HFFc6 (cell line): ENCODE results near the gene FGF7. TPM values are rescaled to one million over a fixed set of nuclear protein-coding genes. Genes with fewer than 3 reads are reported as not detected.
"Not testable (repeated sequence)": the region's sequence is repeated elsewhere in the genome, so short reads cannot be mapped to it uniquely, and the experiment has no call there.

Source experiments
- DNase-seq: peaks from one replicate; pipeline ENCODE4 v3.0.0-alpha.2; 2018
- H3K27ac Mint-ChIP-seq: 2 replicates; pipeline ENCODE4 v1.8.0; 2020; ENCODE audit warnings: mild to moderate bottlenecking, mixed read lengths
- H3K27me3 Mint-ChIP-seq: 2 replicates; pipeline ENCODE4 v1.8.0; 2021; ENCODE audit warnings: mild to moderate bottlenecking, moderate library complexity, mixed read lengths; ENCODE audit not compliant: insufficient read depth
- H3K36me3 Mint-ChIP-seq: 2 replicates; pipeline ENCODE4 v1.8.0; 2021; ENCODE audit warnings: low read depth, mixed read lengths
- H3K4me1 Mint-ChIP-seq: 2 replicates; pipeline ENCODE4 v1.8.0; 2020; ENCODE audit warnings: low read depth, mixed read lengths
- H3K4me3 Mint-ChIP-seq: 2 replicates; pipeline ENCODE4 v1.8.0; 2020; ENCODE audit warnings: mild to moderate bottlenecking, moderate library complexity, mixed read lengths
- H3K9me3 Mint-ChIP-seq: 2 replicates; pipeline ENCODE4 v1.8.0; 2020; ENCODE audit warnings: mild to moderate bottlenecking, mixed read lengths
- total RNA-seq, 6 experiments: library from RNA; stranded (reverse); fragmentation: NEBNext Ultra II Directional; extraction: Animal tissue kit (Norgen Biotek cat#: 25700); gene quantifications; 2 replicates in 1 of 6; 3 replicates in 5 of 6; pipeline ENCODE4 v1.2.3, GENCODE V29; 2021
- TF ChIP-seq, protein P1 (sequence below): fragments of 200-600 bp; sonication (generic); IDR thresholded peaks from 2 replicates; pipeline ENCODE4 v1.5.0; 2021; ENCODE audit warnings: antibody characterized with exemption, mild to moderate bottlenecking

The FGF7 gene
- total RNA-seq, 6 experiments from 2014 or later, result 12.1 to 59.8 (median 52.2) TPM

GRCh38 chr15:49387471-49387870 lies 35.6 kb upstream of the FGF7 start:
- peaks cover 18% of the 10 kb centered on the region for H3K4me1 Mint-ChIP-seq
- H3K36me3 Mint-ChIP-seq, result no peaks in the 10 kb centered on the region
- no peaks in the 10 kb centered on the region for H3K27me3 Mint-ChIP-seq
- H3K27ac Mint-ChIP-seq, result no peak overlapping the region
- H3K9me3 Mint-ChIP-seq, result no peaks in the 10 kb centered on the region
- no peak overlapping the region for H3K4me3 Mint-ChIP-seq
- TF ChIP-seq, protein P1, sequence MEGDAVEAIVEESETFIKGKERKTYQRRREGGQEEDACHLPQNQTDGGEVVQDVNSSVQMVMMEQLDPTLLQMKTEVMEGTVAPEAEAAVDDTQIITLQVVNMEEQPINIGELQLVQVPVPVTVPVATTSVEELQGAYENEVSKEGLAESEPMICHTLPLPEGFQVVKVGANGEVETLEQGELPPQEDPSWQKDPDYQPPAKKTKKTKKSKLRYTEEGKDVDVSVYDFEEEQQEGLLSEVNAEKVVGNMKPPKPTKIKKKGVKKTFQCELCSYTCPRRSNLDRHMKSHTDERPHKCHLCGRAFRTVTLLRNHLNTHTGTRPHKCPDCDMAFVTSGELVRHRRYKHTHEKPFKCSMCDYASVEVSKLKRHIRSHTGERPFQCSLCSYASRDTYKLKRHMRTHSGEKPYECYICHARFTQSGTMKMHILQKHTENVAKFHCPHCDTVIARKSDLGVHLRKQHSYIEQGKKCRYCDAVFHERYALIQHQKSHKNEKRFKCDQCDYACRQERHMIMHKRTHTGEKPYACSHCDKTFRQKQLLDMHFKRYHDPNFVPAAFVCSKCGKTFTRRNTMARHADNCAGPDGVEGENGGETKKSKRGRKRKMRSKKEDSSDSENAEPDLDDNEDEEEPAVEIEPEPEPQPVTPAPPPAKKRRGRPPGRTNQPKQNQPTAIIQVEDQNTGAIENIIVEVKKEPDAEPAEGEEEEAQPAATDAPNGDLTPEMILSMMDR, result no peak
- no peak for DNase-seq

DNA sequence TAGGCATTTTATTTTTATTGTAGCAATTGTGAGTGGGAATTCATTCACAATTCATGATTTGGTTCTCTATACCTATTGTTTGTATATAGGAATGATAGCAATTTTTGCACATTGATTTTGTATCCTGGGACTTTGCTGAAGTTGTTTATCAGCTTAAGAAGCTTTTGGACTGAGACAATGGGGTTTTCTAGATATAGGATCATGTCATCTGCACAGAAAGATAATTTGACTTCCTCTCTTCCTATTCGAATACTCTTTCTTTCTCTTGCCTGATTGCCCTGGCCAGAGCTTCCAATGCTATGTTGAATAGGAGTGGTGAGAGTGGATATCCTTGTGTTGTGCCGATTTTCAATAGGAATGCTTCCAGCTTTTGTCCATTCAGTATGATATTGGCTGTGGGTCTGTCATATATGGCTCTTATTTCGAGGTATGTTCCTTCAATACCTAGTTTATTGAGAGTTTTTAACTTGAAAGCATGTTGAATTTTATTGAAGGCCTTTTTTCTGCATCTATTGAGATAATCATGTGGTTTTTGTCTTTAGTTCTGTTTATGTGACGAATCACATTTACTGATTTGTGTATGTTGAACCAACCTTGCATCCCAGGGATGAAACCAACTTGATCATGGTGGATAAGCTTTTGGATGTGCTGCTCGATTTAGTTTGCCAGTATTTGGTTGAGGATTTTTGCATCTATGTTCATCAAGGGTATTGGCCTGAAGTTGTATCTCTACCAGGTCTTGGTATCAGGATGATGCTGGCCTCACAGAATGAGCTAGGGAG lies 20.3 kb upstream of the FGF7 start:
- H3K4me1 Mint-ChIP-seq, DNase-seq, H3K9me3 Mint-ChIP-seq: not testable (repeated sequence)

GRCh38 chr15:49406352-49407118 lies 16.5 kb upstream of the FGF7 start:
- no peak overlapping the region for H3K4me3 Mint-ChIP-seq
- no peak overlapping the region for H3K27ac Mint-ChIP-seq
- no peaks in the 10 kb centered on the region for H3K9me3 Mint-ChIP-seq
- H3K27me3 Mint-ChIP-seq, result no peaks in the 10 kb centered on the region; the same call in 1 of the 2 replicates
- TF ChIP-seq, protein P1, result no peak
- no peak for DNase-seq
- H3K4me1 Mint-ChIP-seq, result peaks cover 19% of the 10 kb centered on the region
- no peaks in the 10 kb centered on the region; the same call in 1 of the 2 replicates for H3K36me3 Mint-ChIP-seq

More for the DNA sequence above, 20.3 kb upstream of the FGF7 start:
- H3K4me3 Mint-ChIP-seq, H3K36me3 Mint-ChIP-seq, H3K27ac Mint-ChIP-seq, H3K27me3 Mint-ChIP-seq: not testable (repeated sequence)

DNA sequence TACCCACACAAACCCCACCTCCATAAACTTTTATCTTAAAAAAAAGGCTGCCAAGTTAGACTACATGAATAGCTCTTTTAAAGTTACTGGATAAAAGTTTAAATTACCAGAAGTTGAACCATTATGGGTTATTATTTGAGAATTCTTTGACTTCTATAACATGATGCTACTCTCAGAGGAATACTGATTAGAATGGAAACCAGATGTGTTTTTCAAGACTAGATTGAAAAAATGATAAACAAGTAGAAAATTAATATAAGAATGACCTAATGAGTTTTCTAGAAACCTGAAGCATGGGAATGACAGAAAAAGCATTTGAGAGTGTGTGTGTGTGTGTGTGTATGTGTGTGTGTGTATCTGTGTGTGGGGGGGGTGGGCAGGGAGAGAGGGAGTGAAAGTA lies 12.4 kb upstream of the FGF7 start:
- peaks cover 34% of the 10 kb centered on the region for H3K4me1 Mint-ChIP-seq

GRCh38 chr15:49412797-49413196 lies 10.2 kb upstream of the FGF7 start:
- H3K4me3 Mint-ChIP-seq, result no peak overlapping the region
- TF ChIP-seq, protein P1, result no peak
- H3K27ac Mint-ChIP-seq, result no peak overlapping the region
- no peak for DNase-seq
- no peaks in the 10 kb centered on the region; the same call in 1 of the 2 replicates for H3K27me3 Mint-ChIP-seq
- peaks cover 16% of the 10 kb centered on the region for H3K36me3 Mint-ChIP-seq
- H3K9me3 Mint-ChIP-seq, result no peaks in the 10 kb centered on the region
- peaks cover 52% of the 10 kb centered on the region for H3K4me1 Mint-ChIP-seq

More for the DNA sequence above, 12.4 kb upstream of the FGF7 start:
- TF ChIP-seq, protein P1, result no peak
- H3K27ac Mint-ChIP-seq, result no peak overlapping the region
- no peaks in the 10 kb centered on the region for H3K9me3 Mint-ChIP-seq
- no peaks in the 10 kb centered on the region; the same call in 1 of the 2 replicates for H3K27me3 Mint-ChIP-seq
- DNase-seq, result no peak
- no peak overlapping the region for H3K4me3 Mint-ChIP-seq
- peaks cover 11% of the 10 kb centered on the region for H3K36me3 Mint-ChIP-seq

DNA sequence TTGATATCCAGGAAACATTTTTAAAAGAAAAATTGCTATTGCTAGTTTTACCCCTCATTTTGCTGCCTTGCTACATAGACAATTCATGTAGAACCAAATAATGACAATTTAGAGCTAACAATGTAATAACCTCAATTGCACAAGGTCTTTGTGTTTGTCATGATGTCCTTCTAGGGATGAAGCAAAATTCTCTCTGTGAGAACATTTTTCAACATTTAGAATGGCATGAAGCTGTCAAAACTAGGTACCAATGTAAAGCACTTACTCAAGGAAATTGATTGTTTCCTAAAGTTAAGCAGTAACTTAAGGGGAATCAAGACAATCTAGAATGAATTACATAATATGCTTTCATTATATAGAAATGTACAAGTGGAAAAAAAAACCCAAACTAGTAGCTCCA lies 7.9 kb upstream of the FGF7 start:
- no peak overlapping the region for H3K27ac Mint-ChIP-seq
- peaks cover 16% of the 10 kb centered on the region for H3K36me3 Mint-ChIP-seq
- H3K9me3 Mint-ChIP-seq, result no peaks in the 10 kb centered on the region
- TF ChIP-seq, protein P1, result no peak
- H3K4me3 Mint-ChIP-seq, result no peak overlapping the region
- H3K4me1 Mint-ChIP-seq, result peaks cover 66% of the 10 kb centered on the region
- no peak for DNase-seq
- H3K27me3 Mint-ChIP-seq, result no peaks in the 10 kb centered on the region; the same call in 1 of the 2 replicates
